Right renal pelvis (tissue), 4 donors: Measurements from ENCODE around the gene ZNF581. TPM values are rescaled to one million over a fixed set of nuclear protein-coding genes. Genes with fewer than 3 reads are reported as not detected.

Source experiments
- DNase-seq, 4 donors: peaks; one replicate each; pipeline ENCODE4 v3.0.0-alpha.2; 2013; ENCODE audit warnings: low read depth in 4 of 4, low spot score in 3 of 4, missing footprints in 1 of 4
- polyA plus RNA-seq, 4 donors: library from polyadenylated mRNA; unstranded; fragments of 120-200 nt; gene quantifications; one replicate each; pipeline ENCODE4 v1.2.1, GENCODE V29; 2013; ENCODE audit not compliant: insufficient read length in 4 of 4

Gene ZNF581, protein sequence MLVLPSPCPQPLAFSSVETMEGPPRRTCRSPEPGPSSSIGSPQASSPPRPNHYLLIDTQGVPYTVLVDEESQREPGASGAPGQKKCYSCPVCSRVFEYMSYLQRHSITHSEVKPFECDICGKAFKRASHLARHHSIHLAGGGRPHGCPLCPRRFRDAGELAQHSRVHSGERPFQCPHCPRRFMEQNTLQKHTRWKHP
- 10 to 100 TPM; 24.0 to 35.7 (median 25.6) TPM for polyA plus RNA-seq

DNA sequence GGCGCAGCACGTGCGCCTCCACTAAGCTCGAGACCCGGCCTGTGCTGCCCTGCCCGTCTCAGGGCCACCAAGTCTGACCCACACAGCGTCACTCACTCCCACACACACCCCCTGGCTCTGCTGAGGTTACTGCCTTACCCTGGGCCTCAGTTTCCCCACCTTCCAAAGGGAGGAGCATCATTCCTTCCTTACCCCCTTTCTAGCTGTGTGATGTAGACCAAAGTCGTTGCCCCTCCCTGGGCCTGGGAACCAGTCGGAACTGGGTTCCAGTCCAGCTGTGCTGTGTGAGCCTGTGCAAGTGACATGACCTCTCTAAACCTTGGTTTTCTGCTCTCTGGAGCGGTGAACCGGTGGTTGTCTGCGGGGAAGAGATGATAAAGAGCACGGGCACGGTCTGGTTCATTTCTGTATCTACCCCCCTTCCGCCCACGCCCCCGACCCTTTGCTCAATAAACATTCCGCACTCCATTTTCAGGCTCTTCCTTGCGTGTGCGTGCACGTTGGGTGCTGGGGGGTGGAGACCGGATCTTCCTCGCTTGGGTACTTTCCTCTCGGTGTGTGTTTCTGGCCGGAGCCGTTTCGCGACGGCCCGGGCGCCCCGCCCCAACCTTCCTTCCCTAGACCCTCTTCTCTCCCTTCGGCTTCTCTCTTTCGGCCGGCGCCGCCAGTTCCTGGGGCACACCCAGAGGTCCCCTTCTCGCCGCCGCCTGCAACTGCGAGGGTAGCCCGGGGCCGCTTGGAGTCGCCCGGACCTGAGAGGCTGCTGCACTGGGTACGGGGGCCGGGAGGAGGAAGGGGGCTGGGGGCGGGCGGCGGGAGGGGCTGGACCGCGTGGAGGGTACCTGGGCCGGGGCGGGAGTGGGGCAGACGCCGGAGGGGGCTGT lies at the start of gene ZNF581:
ZNF581 (plus strand) TSS at position 647 of the 884 bp plus-strand sequence. CDS start 923 bp downstream, outside the sequence.
- DNase-seq = peak in 1 of 4 donors; percentile 65

DNA sequence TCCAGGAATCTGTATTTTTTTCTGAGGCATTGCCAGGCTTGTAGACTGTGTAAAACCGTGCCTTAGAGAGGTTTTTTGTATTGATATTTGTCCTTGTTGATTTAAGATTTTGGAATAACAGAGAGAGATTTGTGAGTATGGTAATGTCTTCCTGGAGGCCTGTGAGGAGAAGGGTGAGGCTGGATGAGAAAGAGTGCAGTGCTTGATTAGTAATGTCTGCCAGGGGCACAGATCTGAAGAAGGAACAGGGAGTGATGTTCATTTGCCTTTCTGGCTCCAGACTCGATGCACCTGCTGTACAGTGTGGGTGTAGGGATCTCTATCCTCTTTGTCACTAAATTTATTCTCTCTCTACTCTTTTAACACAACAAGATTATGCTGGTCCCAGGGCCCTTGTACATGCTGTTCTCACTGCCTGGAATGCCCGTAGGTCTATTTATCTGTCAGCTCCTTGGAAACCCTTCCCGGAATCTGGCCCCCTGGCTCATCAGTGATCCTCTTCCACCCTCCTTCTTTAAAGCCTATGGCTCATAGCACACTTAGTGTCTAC lies 48.4 kb upstream of the ZNF581 start:
- DNase-seq = no peak

DNA sequence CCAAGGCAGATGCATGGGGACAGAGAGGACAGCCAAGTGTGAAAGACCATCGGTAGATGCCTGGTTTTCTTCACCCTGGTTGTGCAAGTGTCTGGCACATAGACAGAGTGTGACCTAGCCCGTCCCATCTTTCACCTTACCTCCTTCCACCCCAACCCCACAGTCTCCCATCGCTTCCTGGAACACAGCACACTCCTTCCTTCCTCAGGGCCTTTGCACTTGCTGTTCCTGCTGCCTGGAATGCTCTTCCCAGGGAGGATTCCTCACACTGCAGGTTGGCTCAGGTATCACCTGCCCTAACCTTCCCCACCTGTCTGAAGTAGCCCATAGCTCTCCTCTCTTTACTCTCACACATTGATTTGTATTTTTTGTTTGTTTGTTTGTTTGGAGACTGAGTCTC lies 47.1 kb upstream of the ZNF581 start:
- DNase-seq = no peak

DNA sequence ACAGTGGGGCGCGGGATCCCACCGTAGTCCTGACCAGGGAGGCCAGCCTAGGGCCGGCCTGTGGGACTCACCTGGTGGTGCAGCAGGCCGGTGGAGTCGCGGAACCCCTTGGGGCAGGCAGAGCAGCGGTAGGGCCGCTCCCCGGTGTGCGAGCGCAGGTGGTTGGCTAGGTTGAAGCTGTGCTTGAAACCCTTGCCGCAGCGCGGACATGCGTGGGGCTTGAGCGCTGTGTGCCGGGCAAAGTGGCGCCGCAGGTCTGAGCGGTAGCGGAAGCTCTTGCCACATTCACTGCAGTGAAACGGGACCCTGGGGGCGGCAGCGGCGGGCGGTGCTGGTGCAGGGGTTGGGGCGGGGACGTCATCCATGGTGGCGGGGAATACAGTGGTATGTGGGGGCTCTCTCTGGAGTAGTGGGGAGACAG lies 45.9 kb upstream of the ZNF581 start:
- DNase-seq = no peak

DNA sequence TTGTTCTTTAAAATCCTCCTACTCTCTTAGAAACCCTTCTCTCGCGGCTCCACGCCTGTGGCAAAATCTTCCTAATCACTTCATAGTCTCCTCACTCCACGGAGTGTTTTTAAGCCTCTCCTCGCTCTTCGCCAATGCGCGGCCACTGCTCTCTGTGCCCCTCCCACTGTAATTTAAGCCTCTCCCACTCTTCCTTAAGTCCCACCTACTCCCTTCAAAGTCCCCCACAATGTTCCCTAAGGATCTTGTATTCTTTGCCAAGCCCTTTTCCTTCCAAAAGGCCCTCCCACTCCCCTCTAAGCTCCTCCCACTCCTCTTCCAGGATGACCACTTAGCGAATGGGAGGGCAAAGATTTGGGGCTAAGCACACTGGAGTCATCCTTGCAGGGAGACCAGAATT lies 45.4 kb upstream of the ZNF581 start:
- no peak for DNase-seq

DNA sequence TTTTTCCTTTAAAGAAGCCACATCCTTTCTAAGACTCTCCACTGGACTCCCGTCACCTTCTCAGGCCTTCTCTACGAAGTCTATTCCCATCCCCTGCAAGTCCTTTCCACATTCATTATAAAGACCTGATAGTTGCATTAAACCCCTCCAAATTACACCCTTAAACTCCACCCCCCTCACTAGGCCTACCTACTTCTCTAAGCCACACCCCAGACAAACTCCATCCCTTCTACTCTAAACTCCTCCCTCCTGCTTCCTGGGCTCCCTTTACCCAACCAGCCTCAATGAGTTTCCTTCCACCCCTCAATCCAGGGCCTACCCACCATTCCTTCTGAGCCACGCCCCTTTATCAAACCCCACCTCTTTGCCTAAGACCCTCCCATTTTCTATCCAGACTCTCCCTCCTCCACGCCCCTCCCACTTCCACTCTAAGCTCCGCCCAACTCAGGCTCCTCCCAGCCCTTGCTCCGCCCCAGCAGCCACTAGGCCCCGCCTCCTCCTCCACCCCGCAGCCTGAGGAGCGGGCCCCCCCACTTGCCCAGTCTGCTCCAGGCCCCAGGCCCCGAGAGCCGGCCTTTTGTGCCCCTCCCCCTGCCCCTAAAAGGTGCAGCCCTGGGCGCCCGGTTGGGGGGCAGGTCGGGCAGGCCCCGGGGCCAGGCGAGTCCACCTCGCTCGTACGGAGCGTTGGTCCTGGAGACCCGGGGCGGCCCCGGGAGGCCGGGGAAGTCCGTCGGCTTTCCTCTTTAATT lies 44.6 kb upstream of the ZNF581 start:
- DNase-seq = peak; percentile 81 to 86 (median 82)

DNA sequence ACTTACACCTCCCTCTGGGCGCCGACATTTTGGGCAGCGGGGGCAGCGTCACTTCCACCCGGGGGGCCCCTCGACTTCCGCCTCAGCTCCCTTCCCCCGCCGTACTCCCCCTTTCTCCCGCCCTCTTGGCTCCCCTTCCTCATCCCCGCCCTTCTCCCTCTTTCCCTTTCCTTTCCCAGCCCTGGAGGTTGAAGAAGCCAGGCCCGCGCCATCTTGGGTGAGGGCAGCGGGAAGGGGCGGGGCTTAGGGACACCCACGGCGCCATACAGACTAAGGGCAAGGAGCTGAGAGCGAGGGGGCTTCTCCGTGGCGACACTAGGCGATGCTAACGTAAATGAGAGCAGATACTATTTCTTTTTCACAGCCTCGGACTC lies 44.0 kb upstream of the ZNF581 start, which contains the start of gene FIZ1:
FIZ1 (minus strand) TSS at position 50 of the 374 bp plus-strand sequence. CDS start 1,652 bp downstream, outside the sequence.
- DNase-seq = peak; percentile 98 to 100 (median 100)

DNA sequence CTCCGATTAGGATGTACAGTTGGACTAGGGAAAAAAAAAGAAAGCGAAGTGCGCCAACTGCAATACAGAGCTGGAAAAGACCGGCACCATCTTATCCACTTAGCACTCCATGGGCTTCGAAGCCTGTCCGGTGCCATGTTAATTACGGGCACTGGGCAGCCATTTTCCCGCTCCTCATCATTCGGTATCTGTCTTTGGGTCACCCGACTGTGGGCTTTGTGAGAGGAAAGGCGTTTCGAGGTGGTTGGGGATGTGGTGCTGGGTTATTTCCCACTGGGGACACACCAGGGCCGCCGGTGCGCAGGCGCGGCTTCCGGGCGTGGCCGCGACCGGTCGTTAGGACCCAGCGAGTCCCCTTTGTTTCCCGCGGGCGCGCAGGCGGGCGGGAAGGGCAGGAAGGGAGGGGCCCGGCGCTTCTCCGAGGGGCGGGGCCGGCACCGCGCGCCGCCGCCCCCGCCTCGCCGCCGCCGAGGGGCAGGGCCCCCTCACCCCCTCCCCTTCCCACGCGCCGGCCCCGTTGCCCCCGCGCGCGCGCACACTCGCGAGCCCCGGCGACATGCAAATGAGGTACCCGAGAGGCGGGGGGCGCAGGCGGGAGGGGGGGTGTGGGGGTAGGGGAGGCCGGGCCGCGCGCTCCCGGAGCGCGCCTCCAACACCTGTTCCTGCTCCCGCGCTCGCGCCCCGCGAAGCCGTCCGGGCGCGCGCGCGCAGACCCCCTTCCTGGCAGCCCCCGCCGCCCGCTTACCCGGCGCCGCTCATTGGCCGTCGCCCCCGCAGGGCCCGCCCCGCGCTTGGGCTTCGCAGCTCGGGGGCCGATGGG lies 43.4 kb upstream of the ZNF581 start, which contains the start of gene ZNF524:
ZNF524 (plus strand) TSS at position 447 of the 820 bp plus-strand sequence. CDS start 1,825 bp downstream, outside the sequence.
- DNase-seq = peak; percentile 77 to 99 (median 91)

DNA sequence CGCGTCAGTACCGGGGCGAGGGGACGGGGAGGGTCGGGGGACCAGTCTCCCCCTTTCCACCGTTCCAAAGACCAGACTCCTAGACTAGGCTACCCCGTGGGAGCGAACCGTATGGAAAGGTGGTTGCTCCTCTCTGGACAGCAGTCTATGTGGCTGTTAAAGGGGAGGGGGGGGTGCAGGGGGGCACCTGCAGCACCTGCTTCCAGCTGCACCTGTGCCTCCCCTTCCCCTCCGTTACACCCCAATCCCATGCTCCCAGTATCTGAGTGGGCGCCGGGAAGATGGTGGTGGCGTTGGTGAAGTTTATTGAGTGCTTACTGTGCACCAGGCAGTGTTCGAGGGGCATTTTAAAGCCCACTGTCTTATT lies 42.8 kb upstream of the ZNF581 start:
- no peak for DNase-seq

DNA sequence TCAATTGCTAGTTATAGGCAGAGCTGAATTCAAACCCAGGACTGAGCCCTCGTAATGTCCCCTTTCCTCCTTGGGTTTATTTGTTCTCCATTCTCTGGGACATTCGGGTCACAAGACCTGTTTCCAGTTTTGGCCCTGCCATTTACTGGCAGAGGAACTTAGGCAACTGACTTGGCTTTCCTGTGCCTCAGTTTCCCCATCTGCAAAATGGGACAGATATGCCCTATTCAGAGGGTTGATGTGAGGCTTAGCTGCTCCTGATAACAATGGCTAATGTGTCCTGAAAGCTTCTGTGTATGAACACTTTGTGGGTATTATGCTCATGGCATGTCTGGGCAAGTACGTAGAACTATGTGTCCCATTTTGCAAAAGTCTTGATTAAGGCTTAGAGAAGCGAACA lies 42.4 kb upstream of the ZNF581 start:
- DNase-seq = no peak

DNA sequence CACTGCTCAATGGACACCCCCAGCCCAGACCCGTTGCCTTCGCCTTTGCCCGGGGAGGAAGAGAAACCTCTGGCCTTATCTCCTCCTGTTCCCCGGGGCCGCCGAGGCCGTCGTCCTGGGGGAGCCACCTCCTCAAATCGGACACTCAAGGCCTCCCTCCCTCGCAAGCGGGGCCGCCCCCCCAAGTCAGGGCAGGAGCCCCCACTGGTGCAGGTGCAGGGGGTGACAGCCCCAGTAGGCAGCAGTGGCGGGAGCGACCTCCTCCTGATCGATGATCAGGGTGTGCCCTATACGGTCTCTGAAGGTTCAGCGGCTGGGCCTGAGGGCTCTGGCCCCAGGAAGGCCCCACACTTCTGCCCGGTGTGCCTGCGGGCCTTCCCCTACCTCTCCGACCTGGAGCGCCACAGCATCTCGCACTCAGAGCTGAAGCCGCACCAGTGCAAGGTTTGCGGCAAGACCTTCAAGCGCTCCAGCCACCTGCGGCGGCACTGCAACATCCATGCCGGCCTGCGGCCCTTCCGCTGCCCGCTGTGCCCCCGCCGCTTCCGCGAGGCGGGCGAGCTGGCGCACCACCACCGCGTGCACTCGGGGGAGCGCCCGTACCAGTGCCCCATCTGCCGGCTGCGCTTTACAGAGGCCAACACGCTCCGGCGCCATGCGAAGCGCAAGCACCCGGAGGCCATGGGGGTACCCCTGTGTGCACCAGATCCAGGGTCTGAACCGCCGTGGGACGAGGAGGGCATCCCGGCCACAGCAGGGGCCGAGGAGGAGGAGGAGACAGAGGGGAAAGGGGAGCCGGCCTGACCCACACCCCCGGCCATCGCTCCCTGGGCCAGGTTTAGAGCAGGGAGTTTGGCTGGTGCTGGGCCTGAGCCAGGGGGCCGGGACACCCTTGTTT lies 41.1 kb upstream of the ZNF581 start:
- no peak for DNase-seq

DNA sequence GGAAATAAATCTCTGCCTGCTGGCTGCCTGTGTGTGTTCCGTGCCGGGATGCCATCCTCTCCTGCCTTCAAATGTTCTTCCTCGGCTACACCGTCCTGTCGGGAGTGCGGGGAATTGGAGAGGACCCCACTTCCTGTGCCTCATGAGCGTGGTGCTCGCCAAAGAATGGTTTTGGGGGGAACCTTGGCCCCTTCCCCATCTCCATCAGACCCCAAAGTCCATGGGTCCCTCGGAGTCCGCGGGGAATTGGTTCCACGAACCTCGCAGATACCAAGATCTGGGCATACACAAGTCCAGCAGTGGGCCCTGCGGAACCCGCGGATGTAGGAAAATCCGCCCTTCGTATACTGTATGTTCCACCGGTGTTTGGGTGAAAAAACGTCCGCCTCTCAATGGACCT lies 40.3 kb upstream of the ZNF581 start:
- DNase-seq = no peak

DNA sequence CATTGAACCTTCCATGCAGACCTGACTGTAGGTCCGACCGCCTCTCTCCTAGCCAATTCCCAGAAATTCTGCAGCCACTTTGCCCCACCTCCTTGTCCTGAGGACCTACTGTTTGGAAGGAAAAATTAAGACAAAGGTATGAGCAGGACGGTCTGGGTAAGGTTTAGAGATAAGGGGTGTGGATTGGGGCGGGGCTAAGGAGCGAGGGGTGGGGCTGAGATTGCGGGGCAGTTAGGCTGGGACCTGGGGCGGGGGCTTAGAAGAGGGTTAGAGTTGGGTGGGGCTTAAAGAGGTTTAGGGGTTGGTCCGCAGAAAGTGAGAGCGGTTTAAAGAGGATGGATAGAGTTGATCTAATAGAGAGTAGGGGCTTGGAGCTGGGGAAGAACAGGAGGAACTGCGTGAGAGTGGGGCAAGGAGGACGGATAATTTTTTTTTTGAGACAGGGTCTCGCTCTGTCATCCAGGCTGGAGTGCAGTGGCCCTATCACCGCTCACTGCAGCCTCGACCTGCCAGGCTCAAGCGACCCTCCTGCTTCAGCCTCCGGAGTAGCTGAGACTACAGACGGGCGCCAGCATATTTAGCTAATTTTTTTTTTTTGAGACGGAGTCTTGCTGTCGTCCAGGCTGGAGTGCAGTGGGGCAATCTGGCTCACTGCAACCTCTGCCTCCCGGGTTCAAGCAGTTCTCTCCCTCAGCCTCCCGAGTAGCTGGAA lies 39.7 kb upstream of the ZNF581 start:
- DNase-seq = no peak

DNA sequence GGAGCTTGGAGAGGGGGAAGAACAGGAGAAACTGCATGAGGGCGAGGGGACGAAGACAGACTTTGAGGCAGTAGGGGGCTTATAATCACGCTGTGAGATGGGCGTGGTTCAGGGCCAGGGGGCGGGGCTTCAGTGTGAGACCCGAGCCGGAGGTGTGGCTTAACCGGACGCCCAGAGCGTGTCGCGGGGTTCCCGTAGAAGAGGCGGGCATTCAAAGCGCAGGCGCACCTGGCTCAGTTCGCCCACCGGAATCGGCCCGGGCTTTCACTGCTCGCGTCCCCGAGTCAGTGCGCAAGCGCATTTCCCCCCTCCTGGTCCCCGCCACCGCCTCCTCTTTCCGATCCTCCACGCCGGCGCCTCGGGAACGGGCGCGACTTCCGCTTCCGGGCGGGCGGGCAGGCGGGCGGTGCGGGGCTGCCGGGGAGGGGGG lies 38.2 kb upstream of the ZNF581 start:
- peak; percentile 93 to 96 (median 94) for DNase-seq

DNA sequence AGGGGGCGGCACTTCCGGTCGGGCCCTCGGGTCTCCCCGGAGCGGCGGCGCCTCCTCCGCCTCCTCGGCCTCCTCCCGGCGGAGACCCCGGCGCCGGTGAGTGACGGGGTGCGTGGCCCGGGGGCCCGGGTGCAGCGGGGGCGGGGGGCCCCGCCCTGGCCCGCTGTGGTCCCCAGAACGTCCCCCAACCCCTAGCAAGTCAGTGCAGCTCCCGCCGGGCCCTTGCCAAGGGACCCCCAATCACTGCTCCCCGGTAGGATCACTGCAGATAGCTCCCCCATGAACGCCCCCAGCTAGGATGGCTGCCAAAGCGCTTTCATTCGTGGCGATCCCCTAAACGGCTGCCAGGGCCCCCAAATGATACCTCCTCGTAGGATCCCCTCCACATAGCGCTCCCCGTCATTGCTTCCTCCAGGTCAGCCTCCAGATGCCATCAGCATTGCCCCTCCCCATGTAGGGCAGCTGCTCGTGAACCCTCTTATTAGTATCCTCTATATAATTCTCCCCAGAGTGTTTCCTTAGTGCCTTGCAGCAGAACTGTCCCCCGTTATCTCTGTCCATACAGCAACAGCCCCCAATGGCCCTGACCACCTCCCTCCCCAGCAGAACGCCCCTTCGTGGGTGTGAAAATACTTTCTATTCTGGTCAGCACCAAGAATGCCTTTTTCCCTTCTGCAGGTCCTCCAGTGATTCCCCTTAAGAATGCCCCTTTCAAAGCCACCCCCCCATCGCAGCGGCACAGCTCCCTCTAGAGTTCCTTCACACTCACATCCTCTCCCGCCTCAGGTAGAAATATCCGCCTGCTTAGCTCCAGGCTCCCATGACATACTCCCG lies 37.6 kb upstream of the ZNF581 start, which contains the start of gene ZNF865:
ZNF865 (plus strand) TSS at position 11 of the 834 bp plus-strand sequence. CDS start 7,972 bp downstream, outside the sequence.
- peak in 1 of 4 donors; percentile 78 for DNase-seq

DNA sequence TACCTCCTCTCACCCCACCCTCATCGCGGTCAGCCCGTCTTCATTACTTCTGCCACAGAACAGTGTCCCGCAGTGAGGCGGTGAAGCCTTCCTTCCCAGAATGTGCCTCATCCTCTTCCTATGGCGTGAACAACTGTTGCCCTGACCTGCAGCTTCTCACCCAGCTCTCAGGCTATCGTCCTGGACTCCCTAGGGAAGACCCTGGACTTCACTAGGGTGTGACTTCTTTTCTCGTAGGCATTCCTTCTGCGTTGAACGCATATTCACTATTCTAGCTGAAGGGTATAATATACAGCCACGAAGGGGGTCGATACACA lies 37.0 kb upstream of the ZNF581 start:
- DNase-seq = no peak

DNA sequence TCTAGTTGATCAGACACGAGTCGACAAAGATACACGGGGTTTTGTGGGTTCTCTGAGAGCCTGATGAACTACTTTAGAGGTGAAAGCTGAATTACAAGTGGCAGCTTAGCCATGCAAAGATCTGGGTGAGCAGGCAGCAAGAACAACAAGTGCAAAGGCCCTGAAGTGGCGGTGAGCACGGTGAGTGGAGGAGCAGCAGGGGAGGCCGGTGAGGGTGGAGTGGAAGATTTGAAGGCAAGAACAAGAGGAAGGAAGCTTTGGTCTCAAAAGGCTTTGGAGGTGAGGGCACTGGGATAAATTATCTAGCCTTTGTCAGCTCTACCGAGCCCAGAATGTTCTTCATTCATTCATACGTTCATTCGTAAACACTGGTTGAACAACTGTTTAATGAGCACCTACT lies 36.6 kb upstream of the ZNF581 start:
- no peak for DNase-seq
